ENCODE results near the gene CARD10. TPM values are rescaled to one million over a fixed set of nuclear protein-coding genes. Genes with fewer than 3 reads are reported as not detected.

The CARD10 gene
- polyA plus RNA-seq, 1 experiment: 5.8 TPM

GRCh38 chr22:37525746-37526350 is 6.6 kb upstream of the CARD10 start:
- Histone ChIP-seq H3K27me3 (ENCODE audit: control insufficient read depth, insufficient read depth, low read length) (no peaks in the 10 kb centered on the region), H3K27ac (ENCODE audit: low read depth, low read length) (no peak overlapping the region), H3K9me3 (ENCODE audit: control insufficient read depth, insufficient read depth, low read length) (no peaks in the 10 kb centered on the region), H3K4me3 (ENCODE audit: low read depth, low read length) (no peak overlapping the region)
- TF ChIP-seq, protein P1, sequence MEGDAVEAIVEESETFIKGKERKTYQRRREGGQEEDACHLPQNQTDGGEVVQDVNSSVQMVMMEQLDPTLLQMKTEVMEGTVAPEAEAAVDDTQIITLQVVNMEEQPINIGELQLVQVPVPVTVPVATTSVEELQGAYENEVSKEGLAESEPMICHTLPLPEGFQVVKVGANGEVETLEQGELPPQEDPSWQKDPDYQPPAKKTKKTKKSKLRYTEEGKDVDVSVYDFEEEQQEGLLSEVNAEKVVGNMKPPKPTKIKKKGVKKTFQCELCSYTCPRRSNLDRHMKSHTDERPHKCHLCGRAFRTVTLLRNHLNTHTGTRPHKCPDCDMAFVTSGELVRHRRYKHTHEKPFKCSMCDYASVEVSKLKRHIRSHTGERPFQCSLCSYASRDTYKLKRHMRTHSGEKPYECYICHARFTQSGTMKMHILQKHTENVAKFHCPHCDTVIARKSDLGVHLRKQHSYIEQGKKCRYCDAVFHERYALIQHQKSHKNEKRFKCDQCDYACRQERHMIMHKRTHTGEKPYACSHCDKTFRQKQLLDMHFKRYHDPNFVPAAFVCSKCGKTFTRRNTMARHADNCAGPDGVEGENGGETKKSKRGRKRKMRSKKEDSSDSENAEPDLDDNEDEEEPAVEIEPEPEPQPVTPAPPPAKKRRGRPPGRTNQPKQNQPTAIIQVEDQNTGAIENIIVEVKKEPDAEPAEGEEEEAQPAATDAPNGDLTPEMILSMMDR (IDR thresholded peaks at IDR 0.05; ENCODE audit: low read depth, low read length): no peak
- CTCF ChIA-PET: no interaction called here
- POLR2A ChIA-PET: interaction anchor here (0.9 to 1.2 kb wide), 3 partner anchors 13 to 49 kb away, joined by 7 to 13 read pairs (median 9); no protein-coding TSS in a partner anchor
- DNase-seq (ENCODE audit: low read depth, low spot score): no peak

DNA sequence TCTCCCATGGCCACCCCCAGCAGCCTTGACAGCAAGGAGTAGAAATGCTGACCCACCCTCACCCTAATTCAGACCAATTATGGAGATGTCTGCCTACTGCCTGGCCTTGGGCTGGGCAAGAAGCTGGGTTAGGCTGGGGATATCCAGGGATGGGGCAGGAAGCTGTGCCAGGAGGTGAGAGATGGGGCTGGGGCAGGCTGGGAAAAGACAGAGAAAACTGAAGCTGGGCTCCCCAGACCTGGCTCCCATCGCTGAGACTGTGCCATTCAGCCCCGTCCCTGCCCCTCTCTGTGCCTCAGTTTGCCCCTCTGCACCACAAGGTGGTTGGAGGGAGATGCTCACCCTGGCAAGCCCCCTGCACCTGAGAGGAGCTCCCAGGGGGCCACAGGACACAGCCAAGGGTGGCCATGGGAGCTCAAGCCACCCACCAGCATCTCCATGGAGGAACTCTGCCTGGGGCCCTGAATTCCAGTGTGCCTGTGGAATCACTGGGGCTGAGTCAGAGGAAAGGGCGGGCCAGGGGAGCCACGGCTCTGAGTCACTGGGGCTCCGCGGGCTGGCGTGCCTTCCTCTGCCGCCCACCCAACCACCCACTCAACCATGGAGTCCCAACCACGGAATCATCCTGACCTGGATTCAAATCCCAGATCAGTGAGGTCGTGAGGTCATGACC is 6.0 kb upstream of the CARD10 start:
- H3K27me3 ChIP-seq (ENCODE audit: control insufficient read depth, insufficient read depth, low read length): no peaks in the 10 kb centered on the region
- POLR2A ChIA-PET: interaction anchor here (0.6 to 1.2 kb wide), 4 partner anchors 13 to 50 kb away, joined by 3 to 13 read pairs (median 8); no protein-coding TSS in a partner anchor
- CTCF ChIA-PET: no interaction called here
- H3K4me3 ChIP-seq (ENCODE audit: low read depth, low read length): peak overlapping the region; percentile 29; the same call in 1 of the 2 replicates
- H3K9me3 ChIP-seq (ENCODE audit: control insufficient read depth, insufficient read depth, low read length): no peaks in the 10 kb centered on the region
- DNase-seq (ENCODE audit: low read depth, low spot score): peak; percentile 52
- H3K27ac ChIP-seq (ENCODE audit: low read depth, low read length): peak overlapping the region; percentile 83
- TF ChIP-seq, protein P1 (IDR thresholded peaks at IDR 0.05; ENCODE audit: low read depth, low read length): no peak

- H3K4me3 ChIP-seq (ENCODE audit: low read depth, low read length): no peak overlapping the region
- no peak for DNase-seq (ENCODE audit: low read depth, low spot score)
- CTCF ChIA-PET: interaction anchor here (0.6 to 0.7 kb wide), 2 partner anchors 70 to 1194 kb away, joined by 3 read pairs; no protein-coding TSS in a partner anchor
- no peak overlapping the region for H3K27ac ChIP-seq (ENCODE audit: low read depth, low read length)
- POLR2A ChIA-PET: no interaction called here
- no peaks in the 10 kb centered on the region for H3K9me3 ChIP-seq (ENCODE audit: control insufficient read depth, insufficient read depth, low read length)
- no peaks in the 10 kb centered on the region for H3K27me3 ChIP-seq (ENCODE audit: control insufficient read depth, insufficient read depth, low read length)
- TF ChIP-seq, protein P1 (IDR thresholded peaks at IDR 0.05; ENCODE audit: low read depth, low read length): peak; percentile 24
Measured at GRCh38 chr22:37522482-37522881, 3.3 kb upstream of the CARD10 start.

DNA sequence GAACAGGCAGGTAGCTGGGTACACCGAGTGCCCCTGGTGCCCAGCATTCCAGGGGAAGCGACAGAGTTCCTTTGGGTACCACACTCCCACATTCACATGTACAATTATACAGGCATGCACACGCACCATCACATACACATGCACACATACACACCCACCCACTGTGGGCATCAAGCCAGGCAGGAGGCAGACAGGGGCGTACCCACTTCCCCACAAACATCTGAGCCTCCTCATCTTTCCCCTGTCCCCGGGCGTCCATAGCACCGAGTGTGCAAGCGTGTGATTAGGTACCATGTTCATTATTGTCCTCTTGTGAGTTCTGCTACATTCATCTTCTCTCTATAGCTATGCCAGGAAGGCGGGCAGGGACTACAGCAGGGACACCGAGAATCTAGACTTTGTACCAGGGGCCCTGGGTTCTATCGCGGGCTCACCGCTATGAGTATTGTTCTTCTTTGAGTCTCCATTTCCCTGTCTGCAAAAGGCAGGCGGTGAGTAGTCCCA is 2.1 kb upstream of the CARD10 start:
- Histone ChIP-seq H3K27me3 (ENCODE audit: control insufficient read depth, insufficient read depth, low read length) (no peaks in the 10 kb centered on the region), H3K9me3 (ENCODE audit: control insufficient read depth, insufficient read depth, low read length) (no peaks in the 10 kb centered on the region), H3K4me3 (ENCODE audit: low read depth, low read length) (no peak overlapping the region), H3K27ac (ENCODE audit: low read depth, low read length) (no peak overlapping the region)
- POLR2A ChIA-PET: no interaction called here
- CTCF ChIA-PET: no interaction called here
- no peak for DNase-seq (ENCODE audit: low read depth, low spot score)
- TF ChIP-seq, protein P1 (IDR thresholded peaks at IDR 0.05; ENCODE audit: low read depth, low read length): no peak

DNA sequence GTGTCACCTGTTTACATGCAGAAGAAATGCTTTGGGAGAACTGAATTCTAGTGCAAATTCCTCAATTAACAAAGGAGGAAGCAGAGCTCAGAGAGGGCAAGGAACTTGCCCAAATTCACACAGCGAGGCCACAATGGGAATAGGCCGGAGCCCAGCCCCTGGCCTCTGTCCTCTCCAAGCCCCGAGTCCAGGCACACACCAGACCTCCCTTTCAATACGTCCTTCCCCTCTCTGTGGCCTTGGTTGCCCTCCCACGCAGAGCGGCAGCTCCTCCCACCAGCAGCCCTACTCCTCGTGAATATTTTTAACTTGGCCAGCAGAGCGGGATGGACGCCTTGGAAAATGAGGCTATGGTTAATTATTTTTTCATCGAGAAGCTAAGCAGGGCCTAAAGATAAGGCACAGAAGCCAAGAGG is 1.6 kb upstream of the CARD10 start:
- H3K9me3 ChIP-seq (ENCODE audit: control insufficient read depth, insufficient read depth, low read length): no peaks in the 10 kb centered on the region; the same call in 1 of the 2 replicates
- POLR2A ChIA-PET: no interaction called here
- TF ChIP-seq, protein P1 (IDR thresholded peaks at IDR 0.05; ENCODE audit: low read depth, low read length): no peak
- no peak overlapping the region for H3K4me3 ChIP-seq (ENCODE audit: low read depth, low read length)
- no peak overlapping the region for H3K27ac ChIP-seq (ENCODE audit: low read depth, low read length)
- DNase-seq (ENCODE audit: low read depth, low spot score): no peak
- H3K27me3 ChIP-seq (ENCODE audit: control insufficient read depth, insufficient read depth, low read length): no peaks in the 10 kb centered on the region
- CTCF ChIA-PET: no interaction called here

Data from AG04450 (cell line).